Neural cell (in vitro differentiated cells): ENCODE results near the gene SUSD2.

ENCODE experiments used
- CTCF ChIP-seq: fragments of 450-650 bp; IDR thresholded peaks from 2 replicates; pipeline ENCODE4 v1.5.1; 2014; ENCODE audit warnings: antibody characterized with exemption, mild to moderate bottlenecking, moderate library complexity; ENCODE audit not compliant: poor library complexity, severe bottlenecking
- EP300 ChIP-seq: fragments of 450-650 bp; conservative IDR thresholded peaks from 2 replicates; pipeline ENCODE4 v1.6.1; 2014; ENCODE audit warnings: antibody characterized with exemption, mild to moderate bottlenecking, moderate library complexity; ENCODE audit not compliant: poor library complexity, severe bottlenecking
- EZH2 ChIP-seq: fragments of 200-600, 300-800 bp; shearing (Covaris generic), sonication (generic); IDR thresholded peaks from 2 replicates; pipeline ENCODE4 v1.6.1; 2014; ENCODE audit warnings: antibody characterized with exemption, low read length, borderline replicate concordance, mild to moderate bottlenecking; ENCODE audit not compliant: insufficient read depth, poor library complexity, severe bottlenecking
- POLR2AphosphoS5 ChIP-seq: IDR thresholded peaks from 2 replicates; pipeline ENCODE4 v1.6.1; 2012
- RAD21 ChIP-seq: fragments of 450-650 bp; conservative IDR thresholded peaks from 2 replicates; pipeline ENCODE4 v1.6.1; 2014; ENCODE audit warnings: antibody characterized with exemption, mild to moderate bottlenecking, moderate library complexity
- SMC3 ChIP-seq: fragments of 450-650 bp; conservative IDR thresholded peaks from 2 replicates; pipeline ENCODE4 v1.6.1; 2014; ENCODE audit warnings: antibody characterized with exemption, mild to moderate bottlenecking, moderate library complexity; ENCODE audit not compliant: poor library complexity
- TAF1 ChIP-seq: IDR thresholded peaks from 2 replicates; pipeline ENCODE4 v1.6.1; 2012; ENCODE audit warnings: low read depth
- TF ChIP-seq, protein P1 (sequence below): IDR thresholded peaks from 2 replicates; pipeline ENCODE4 v1.6.1; 2012; ENCODE audit warnings: borderline replicate concordance

DNA sequence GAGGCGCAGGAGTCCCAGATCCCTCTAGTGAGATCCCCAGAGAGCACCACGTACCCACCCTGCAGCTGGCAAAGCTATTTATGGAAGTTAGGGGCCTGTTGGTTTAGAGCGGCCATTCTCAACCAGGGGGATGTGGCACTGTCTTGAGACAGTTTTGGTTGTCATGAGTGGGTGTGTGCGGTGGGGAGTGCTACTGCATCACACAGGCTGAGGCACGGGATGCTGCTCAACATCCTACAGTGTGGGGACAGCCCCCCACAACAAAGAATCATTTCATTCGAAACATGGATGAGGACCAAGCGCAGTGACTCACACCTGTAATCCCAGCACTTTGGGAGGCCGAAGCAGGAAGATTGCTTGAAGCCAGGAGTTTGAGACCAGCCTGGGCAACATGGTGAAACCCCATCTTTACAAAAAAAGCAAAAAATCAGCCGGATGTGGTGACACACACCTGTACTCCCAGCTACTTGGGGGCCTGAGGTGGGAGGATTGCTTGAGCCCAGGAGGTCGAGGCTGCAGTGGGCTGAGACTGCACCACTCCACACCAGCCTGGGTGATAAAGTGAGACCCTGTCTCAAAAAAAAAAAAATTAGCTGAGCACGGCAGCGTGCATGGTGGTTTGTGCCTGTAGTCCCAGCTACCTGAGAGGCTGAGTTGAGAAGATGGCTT is 35.4 kb downstream of the SUSD2 start:
- TF ChIP-seq EZH2 (no peak), CTCF (no peak), EP300 (no peak), RAD21 (no peak), POLR2AphosphoS5 (no peak), TAF1 (no peak), SMC3 (no peak)
- TF ChIP-seq, protein P1, sequence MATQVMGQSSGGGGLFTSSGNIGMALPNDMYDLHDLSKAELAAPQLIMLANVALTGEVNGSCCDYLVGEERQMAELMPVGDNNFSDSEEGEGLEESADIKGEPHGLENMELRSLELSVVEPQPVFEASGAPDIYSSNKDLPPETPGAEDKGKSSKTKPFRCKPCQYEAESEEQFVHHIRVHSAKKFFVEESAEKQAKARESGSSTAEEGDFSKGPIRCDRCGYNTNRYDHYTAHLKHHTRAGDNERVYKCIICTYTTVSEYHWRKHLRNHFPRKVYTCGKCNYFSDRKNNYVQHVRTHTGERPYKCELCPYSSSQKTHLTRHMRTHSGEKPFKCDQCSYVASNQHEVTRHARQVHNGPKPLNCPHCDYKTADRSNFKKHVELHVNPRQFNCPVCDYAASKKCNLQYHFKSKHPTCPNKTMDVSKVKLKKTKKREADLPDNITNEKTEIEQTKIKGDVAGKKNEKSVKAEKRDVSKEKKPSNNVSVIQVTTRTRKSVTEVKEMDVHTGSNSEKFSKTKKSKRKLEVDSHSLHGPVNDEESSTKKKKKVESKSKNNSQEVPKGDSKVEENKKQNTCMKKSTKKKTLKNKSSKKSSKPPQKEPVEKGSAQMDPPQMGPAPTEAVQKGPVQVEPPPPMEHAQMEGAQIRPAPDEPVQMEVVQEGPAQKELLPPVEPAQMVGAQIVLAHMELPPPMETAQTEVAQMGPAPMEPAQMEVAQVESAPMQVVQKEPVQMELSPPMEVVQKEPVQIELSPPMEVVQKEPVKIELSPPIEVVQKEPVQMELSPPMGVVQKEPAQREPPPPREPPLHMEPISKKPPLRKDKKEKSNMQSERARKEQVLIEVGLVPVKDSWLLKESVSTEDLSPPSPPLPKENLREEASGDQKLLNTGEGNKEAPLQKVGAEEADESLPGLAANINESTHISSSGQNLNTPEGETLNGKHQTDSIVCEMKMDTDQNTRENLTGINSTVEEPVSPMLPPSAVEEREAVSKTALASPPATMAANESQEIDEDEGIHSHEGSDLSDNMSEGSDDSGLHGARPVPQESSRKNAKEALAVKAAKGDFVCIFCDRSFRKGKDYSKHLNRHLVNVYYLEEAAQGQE, result no peak
